Liver (tissue), 3 donors: ENCODE results near the gene TMEM131.

ENCODE experiments used
- CTCF ChIP-seq: fragments of 150-350 bp; IDR thresholded peaks from 2 replicates; pipeline ENCODE4 v1.5.1; 2017; ENCODE audit warnings: improper control_type of control experiment, low read depth, low read length; ENCODE audit not compliant: missing input control
- RAD21 ChIP-seq, 2 donors: IDR thresholded peaks; 2 replicates each; pipeline ENCODE4 v1.6.1; 2016; ENCODE audit warnings: antibody characterized with exemption in 2 of 2, mild to moderate bottlenecking in 2 of 2
- REST ChIP-seq: IDR thresholded peaks from 2 replicates; pipeline ENCODE4 v1.6.1; 2016; ENCODE audit warnings: antibody characterized with exemption, mild to moderate bottlenecking
- SP1 ChIP-seq: IDR thresholded peaks from 2 replicates; pipeline ENCODE4 v1.6.1; 2018; ENCODE audit warnings: antibody characterized with exemption, mild to moderate bottlenecking
- donor health status: healthy.
- donor health status: healthy.

GRCh38 chr2:97967931-97968627 is 27.7 kb downstream of the TMEM131 start:
- TF ChIP-seq CTCF (no peak), REST (no peak), RAD21 (IDR thresholded peaks at IDR 0.05) (no peak), SP1 (no peak)
